Subcutaneous abdominal adipose tissue (tissue), 5 donors: ENCODE results near the gene SEC14L1.
"Not testable (repeated sequence)": the region's sequence is repeated elsewhere in the genome, so short reads cannot be mapped to it uniquely, and the experiment has no call there.

ENCODE experiments used
- H3K27ac ChIP-seq: one replicate; pipeline ENCODE4 v1.7.0; 2013; ENCODE audit warnings: low read depth, mild to moderate bottlenecking, inconsistent platforms, low read length, moderate library complexity
- H3K27me3 ChIP-seq, 5 donors: one replicate each; pipeline ENCODE4 v1.7.0; 2013; ENCODE audit warnings: low read length in 5 of 5, inconsistent platforms in 1 of 5; ENCODE audit not compliant: control insufficient read depth in 5 of 5, insufficient read depth in 4 of 5
- H3K36me3 ChIP-seq, 5 donors: one replicate each; pipeline ENCODE4 v1.7.0; 2013; ENCODE audit warnings: low read length in 5 of 5; ENCODE audit not compliant: control insufficient read depth in 5 of 5, insufficient read depth in 5 of 5
- H3K4me1 ChIP-seq, 5 donors: one replicate each; pipeline ENCODE4 v1.7.0; 2013; ENCODE audit warnings: low read length in 5 of 5, mild to moderate bottlenecking in 3 of 5, moderate library complexity in 1 of 5; ENCODE audit not compliant: control insufficient read depth in 5 of 5, insufficient read depth in 5 of 5
- H3K4me3 ChIP-seq, 5 donors: one replicate each; pipeline ENCODE4 v1.7.0; 2013; ENCODE audit warnings: low read length in 5 of 5, low read depth in 1 of 5
- H3K9ac ChIP-seq, 5 donors: one replicate each; pipeline ENCODE4 v1.7.0; 2013; ENCODE audit warnings: low read length in 5 of 5, mild to moderate bottlenecking in 4 of 5, moderate library complexity in 3 of 5
- H3K9me3 ChIP-seq, 5 donors: one replicate each; pipeline ENCODE4 v1.7.0; 2013; ENCODE audit warnings: low read length in 5 of 5; ENCODE audit not compliant: control insufficient read depth in 5 of 5
- donor health status: healthy.
- donor health status: healthy.
- donor health status: healthy.
- donor health status: healthy.
- donor health status: healthy.

SEC14L1 gene

DNA sequence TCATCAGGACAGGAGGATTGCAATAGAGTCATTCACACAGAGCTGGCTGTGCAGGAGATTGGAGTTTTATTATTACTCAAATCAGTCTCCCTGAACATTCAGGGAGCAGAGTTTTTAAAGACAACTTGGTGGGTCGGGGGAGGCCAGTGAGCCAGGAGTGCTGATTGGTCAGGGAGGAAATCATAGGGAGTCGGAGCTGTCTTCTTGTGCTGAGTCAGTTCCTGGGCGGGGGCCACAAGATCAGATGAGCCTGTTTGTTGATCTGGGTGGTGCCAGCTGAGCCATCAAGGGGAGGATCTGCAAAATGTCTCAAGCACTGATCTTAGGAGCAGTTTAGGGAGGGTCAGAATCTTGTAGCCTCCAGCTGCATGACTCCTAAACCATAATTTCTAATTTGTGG is 2.9 kb upstream of the SEC14L1 start:
- not testable (repeated sequence) for H3K27me3 ChIP-seq, H3K4me3 ChIP-seq, H3K36me3 ChIP-seq, H3K9me3 ChIP-seq, H3K9ac ChIP-seq
- Histone ChIP-seq H3K4me1 (peaks cover 3 to 45% (median 17%) of the 10 kb centered on the region in 5 donors), H3K27ac (peak overlapping the region; percentile 46)

DNA sequence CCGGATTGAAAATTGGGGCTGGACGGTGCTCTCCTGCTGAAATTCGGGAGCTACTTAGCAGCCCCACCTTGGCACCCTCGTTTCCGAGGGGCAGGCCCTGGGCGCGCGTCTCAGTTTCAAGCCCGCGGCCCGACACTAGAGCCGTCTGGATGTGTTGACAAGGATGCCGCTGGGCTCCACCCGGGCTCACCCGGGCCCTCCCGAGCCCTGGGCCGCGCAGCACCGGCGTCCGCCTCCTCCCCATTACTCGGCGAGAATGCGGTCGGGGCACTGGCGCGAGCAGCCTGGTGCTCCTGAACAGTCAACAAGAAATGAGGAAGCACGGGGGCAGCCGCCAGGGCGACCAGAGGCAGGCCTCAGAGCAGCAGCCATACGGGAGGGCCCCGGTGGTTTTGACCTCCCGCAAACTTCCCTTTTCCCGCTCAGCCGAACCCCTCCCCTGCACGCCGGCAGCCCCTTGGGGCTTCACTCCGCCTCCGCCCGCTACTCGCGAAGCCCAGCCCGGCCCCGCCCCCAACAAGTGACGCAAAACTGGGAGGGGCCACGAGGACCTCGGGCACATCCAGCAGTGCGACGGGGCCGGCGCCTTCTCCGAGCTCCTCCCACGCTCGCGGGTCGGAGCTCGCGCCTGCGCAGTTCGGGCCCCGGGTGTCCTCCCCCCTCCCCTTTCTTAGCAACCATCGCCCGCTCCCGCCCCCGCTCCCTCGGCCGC is 447 bp upstream of the SEC14L1 start:
- Histone ChIP-seq H3K27ac (peak overlapping the region; percentile 90), H3K27me3 (no peaks in the 10 kb centered on the region), H3K36me3 (peaks cover 5 to 16% (median 14%) of the 10 kb centered on the region in 5 donors), H3K9me3 (peaks cover 0 to 2% (median 0%) of the 10 kb centered on the region in 5 donors), H3K4me1 (peaks cover 4 to 48% (median 22%) of the 10 kb centered on the region in 5 donors), H3K9ac (peak overlapping the region in 4 of 5 donors; percentile 73 to 84 (median 82)), H3K4me3 (peak overlapping the region; percentile 57 to 72 (median 66))

DNA sequence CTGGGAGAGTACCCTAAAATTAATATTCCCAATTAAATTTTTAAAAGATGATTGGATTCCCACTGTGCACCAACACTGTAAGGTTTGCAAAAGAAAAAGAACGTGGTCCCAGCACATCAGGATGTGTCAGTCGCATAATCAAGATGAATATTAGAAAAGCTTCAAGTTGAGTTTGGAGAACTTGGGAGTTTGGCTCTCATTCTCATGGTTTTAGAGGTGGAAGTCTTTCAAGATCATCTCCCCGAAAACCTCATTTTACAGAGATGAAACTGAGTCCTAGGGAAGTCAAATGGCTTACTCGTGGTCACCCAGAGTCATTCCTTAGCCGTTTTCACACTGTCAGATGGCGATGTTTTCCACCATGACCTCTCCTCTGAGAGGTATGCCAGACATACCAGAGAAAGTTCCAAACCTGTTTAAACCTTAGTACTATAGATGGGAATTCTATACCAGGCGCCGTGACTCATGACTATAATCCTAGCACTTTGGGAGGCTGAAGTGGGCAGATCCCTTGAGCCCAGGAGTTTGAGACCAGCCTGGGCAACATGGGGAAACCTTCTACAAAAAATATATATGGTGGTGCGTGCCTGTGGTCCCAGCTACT is 1.2 kb downstream of the SEC14L1 start:
- peak overlapping the region; percentile 45 for H3K27ac ChIP-seq
- H3K9me3 ChIP-seq = peaks cover 0 to 2% (median 0%) of the 10 kb centered on the region in 5 donors
- H3K36me3 ChIP-seq = peaks cover 5 to 19% (median 15%) of the 10 kb centered on the region in 5 donors
- no peaks in the 10 kb centered on the region for H3K27me3 ChIP-seq
- H3K4me3 ChIP-seq = peak overlapping the region; percentile 70 to 94 (median 91)
- peak overlapping the region in 4 of 5 donors; percentile 41 to 85 (median 73) for H3K9ac ChIP-seq
- H3K4me1 ChIP-seq = peaks cover 7 to 56% (median 32%) of the 10 kb centered on the region in 5 donors

DNA sequence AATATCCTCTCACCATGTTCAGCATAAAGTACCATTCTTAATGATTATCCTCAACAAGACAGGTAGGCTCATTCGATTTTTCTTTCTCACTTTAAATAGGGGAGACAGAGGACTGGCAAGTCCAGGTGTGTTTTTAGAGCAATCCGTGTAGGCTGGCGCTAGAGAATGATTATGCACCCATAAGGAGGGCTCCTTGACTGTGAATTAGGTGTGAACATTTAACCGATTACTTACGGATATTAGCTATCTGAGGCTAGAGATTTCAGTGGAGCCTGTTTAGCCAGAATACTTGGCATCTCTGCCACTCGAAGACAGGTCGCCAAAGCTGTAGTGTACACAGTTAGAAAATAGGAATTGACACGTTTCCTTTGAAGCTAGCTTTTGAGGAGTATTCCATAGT is 1.9 kb downstream of the SEC14L1 start:
- peak overlapping the region; percentile 45 for H3K27ac ChIP-seq
- H3K4me1 ChIP-seq = peaks cover 7 to 61% (median 32%) of the 10 kb centered on the region in 5 donors
- peaks cover 5 to 25% (median 21%) of the 10 kb centered on the region in 5 donors for H3K36me3 ChIP-seq
- H3K4me3 ChIP-seq = peak overlapping the region in 4 of 5 donors; percentile 17 to 91 (median 90)
- H3K9ac ChIP-seq = peak overlapping the region in 1 of 5 donors; percentile 63
- H3K27me3 ChIP-seq = no peaks in the 10 kb centered on the region
- no peaks in the 10 kb centered on the region for H3K9me3 ChIP-seq

DNA sequence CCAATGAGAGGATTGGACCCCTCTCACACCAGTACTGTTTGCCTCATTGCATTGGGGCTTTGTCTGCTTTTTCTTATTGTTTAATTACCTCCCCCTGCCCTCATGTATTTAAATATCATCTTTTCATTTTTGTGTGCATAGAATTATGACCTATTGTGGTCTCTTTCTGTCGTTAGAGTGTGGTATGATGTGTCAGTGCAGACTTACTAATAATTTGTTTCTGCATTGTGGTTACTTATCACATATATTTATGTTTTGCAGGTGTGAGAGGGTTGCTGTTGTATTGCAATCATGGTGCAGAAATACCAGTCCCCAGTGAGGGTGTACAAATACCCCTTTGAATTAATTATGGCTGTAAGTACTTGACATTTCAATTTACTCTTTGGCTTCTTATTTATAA is 2.5 kb downstream of the SEC14L1 start:
- Histone ChIP-seq H3K4me1 (peaks cover 8 to 59% (median 33%) of the 10 kb centered on the region in 5 donors), H3K4me3 (peak overlapping the region in 4 of 5 donors; percentile 17 to 91 (median 90)), H3K27ac (peak overlapping the region; percentile 45), H3K27me3 (no peaks in the 10 kb centered on the region), H3K9me3 (no peaks in the 10 kb centered on the region), H3K9ac (peak overlapping the region in 1 of 5 donors; percentile 63), H3K36me3 (peaks cover 5 to 31% (median 27%) of the 10 kb centered on the region in 5 donors)

DNA sequence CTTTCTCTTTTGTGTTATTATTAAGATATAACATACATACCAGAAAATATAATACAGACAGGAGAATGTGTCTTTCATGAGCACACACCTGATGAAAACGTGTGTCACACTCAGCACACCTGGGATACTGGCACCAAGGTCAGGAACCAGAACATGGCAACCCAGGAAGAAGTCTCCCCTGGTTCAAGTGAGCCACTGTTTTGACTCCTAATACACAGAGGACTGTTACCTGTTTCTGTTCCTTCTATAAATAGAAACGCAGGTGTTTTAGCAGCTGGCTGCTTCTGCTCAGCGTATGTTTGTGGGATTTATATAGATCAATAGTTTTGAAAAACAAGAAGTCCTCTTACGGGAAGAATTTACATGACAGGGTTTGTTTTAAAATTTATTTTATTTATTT is 3.5 kb downstream of the SEC14L1 start:
- H3K36me3 ChIP-seq = peaks cover 5 to 40% (median 30%) of the 10 kb centered on the region in 5 donors
- H3K27me3 ChIP-seq = no peaks in the 10 kb centered on the region
- peak overlapping the region; percentile 39 for H3K27ac ChIP-seq
- peak overlapping the region in 2 of 5 donors; percentile 58 to 63 for H3K9ac ChIP-seq
- no peaks in the 10 kb centered on the region for H3K9me3 ChIP-seq
- H3K4me1 ChIP-seq = peaks cover 16 to 66% (median 40%) of the 10 kb centered on the region in 5 donors
- H3K4me3 ChIP-seq = peak overlapping the region in 4 of 5 donors; percentile 48 to 91 (median 90)

DNA sequence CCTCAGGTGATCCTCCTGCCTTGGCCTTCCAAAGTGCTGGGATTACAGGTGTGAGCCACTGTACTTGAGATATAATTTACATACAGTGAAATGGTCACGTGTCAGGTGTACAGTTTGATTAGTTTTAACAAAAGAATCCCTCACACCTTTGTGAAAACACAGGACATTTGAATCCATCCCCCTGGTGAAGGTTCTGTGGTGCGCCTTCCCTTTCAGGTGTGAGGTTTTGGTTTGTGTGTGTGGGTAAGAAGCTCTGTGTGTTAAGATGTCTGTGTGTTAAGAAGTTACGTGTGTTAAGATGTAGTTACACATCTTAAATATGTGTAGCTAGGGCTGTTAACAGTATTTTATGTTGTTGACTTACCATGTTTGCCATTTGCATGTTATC is 4.4 kb downstream of the SEC14L1 start:
- Histone ChIP-seq H3K27me3 (no peaks in the 10 kb centered on the region), H3K36me3 (peaks cover 5 to 44% (median 33%) of the 10 kb centered on the region in 5 donors), H3K4me1 (peaks cover 13 to 62% (median 33%) of the 10 kb centered on the region in 5 donors), H3K27ac (peak overlapping the region; percentile 78), H3K9ac (peak overlapping the region in 4 of 5 donors; percentile 13 to 62 (median 18)), H3K4me3 (peak overlapping the region; percentile 10 to 91 (median 45)), H3K9me3 (no peaks in the 10 kb centered on the region)

DNA sequence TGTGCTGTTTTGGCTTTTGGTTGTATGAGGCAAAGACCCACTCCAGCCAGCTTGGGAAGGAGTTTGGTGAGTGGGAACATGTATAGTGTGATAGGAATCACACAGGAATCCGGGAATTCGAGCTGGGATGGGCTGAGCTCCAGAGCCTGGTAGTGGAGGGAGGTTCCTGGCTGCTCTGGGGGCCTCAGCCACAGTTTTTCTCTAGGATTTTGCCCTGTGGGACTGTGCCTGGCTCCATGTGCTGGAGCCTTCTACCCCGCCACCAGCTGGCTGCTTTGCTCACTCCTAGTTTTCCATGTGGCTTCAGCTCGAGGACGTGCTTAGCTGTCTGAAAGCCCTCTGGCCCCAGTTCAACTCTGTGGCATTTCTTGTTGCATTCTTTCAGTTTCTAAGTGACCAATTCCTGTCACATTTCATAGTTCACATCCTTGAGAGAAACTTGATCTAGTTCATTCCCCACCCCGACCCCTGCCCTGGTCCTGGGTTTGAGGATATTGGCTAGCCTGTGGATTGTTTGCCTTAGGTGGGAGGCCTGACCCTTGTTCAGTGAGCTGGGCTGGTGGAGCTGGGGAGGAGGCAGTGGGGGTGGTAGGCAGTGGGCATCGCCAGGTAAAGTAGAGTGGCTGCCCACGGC is 5.0 kb downstream of the SEC14L1 start:
- Histone ChIP-seq H3K27ac (peak overlapping the region; percentile 78), H3K9me3 (no peaks in the 10 kb centered on the region), H3K4me1 (peaks cover 13 to 67% (median 37%) of the 10 kb centered on the region in 5 donors), H3K9ac (peak overlapping the region in 4 of 5 donors; percentile 15 to 62 (median 40)), H3K36me3 (peaks cover 5 to 48% (median 37%) of the 10 kb centered on the region in 5 donors), H3K27me3 (no peaks in the 10 kb centered on the region), H3K4me3 (peak overlapping the region; percentile 10 to 91 (median 45))

DNA sequence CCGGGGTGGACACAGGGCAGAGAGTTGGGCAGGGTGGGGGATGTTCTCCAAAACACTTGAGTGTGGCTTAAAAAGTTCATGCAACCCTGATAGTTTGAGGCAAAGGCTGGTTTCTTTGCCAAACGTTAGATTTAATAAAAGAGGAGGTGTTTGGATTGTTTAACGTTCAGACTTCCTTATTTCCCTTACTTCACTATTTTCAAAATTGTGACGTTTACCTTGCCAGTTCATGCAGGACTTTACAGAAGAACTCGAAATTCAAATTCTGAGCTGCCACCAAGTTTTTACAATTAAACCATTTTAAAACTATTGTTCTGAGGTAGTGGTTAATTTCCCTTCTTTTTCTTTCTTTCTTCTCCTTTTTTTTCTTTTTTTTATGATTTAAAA is 5.5 kb downstream of the SEC14L1 start:
- peak overlapping the region in 2 of 5 donors; percentile 21 to 62 for H3K9ac ChIP-seq
- peaks cover 13 to 72% (median 41%) of the 10 kb centered on the region in 5 donors for H3K4me1 ChIP-seq
- peak overlapping the region in 3 of 5 donors; percentile 45 to 91 (median 91) for H3K4me3 ChIP-seq
- H3K27ac ChIP-seq = peak overlapping the region; percentile 78
- H3K36me3 ChIP-seq = peaks cover 5 to 51% (median 37%) of the 10 kb centered on the region in 5 donors
- no peaks in the 10 kb centered on the region for H3K27me3 ChIP-seq
- no peaks in the 10 kb centered on the region for H3K9me3 ChIP-seq
